ENCODE data around the gene MZT2B. TPM values are rescaled to one million over a fixed set of nuclear protein-coding genes. Genes with fewer than 3 reads are reported as not detected.
"Not testable (repeated sequence)": the region's sequence is repeated elsewhere in the genome, so short reads cannot be mapped to it uniquely, and the experiment has no call there.

MZT2B gene
- total RNA-seq, 1 donor from 2014 or later: 86.1 TPM

GRCh38 chr2:130152816-130153595, 29.1 kb upstream of the MZT2B start:
- Histone ChIP-seq H3K27me3 (ENCODE audit: control insufficient read depth in 3 of 3, insufficient read depth in 3 of 3, low read length in 3 of 3) (no peaks in the 10 kb centered on the region), H3K4me3 (ENCODE audit: low read length in 3 of 3) (no peak overlapping the region), H3K9ac (ENCODE audit: low read depth in 1 of 3, low read length in 3 of 3) (no peak overlapping the region), H3K4me1 (ENCODE audit: control insufficient read depth in 3 of 3, insufficient read depth in 3 of 3, low read length in 3 of 3) (no peaks in the 10 kb centered on the region), H3K27ac (ENCODE audit: low read depth, low read length) (no peak overlapping the region), H3K36me3 (ENCODE audit: control insufficient read depth in 3 of 3, insufficient read depth in 3 of 3, low read length in 3 of 3) (peaks cover 8 to 21% (median 14%) of the 10 kb centered on the region in 3 donors), H3K9me3 (ENCODE audit: control insufficient read depth in 3 of 3, low read length in 3 of 3) (no peaks in the 10 kb centered on the region)

- not testable (repeated sequence) for H3K9me3 ChIP-seq (ENCODE audit: control insufficient read depth in 3 of 3, low read length in 3 of 3); H3K27me3 ChIP-seq (ENCODE audit: control insufficient read depth in 3 of 3, insufficient read depth in 3 of 3, low read length in 3 of 3)
- peaks cover 10 to 24% (median 16%) of the 10 kb centered on the region in 3 donors for H3K36me3 ChIP-seq (ENCODE audit: control insufficient read depth in 3 of 3, insufficient read depth in 3 of 3, low read length in 3 of 3)
Measured at GRCh38 chr2:130153721-130154422, 28.2 kb upstream of the MZT2B start.

GRCh38 chr2:130154423-130154770, 27.7 kb upstream of the MZT2B start:
- not testable (repeated sequence) for H3K4me3 ChIP-seq (ENCODE audit: low read length in 3 of 3); H3K9ac ChIP-seq (ENCODE audit: low read depth in 1 of 3, low read length in 3 of 3); H3K27ac ChIP-seq (ENCODE audit: low read depth, low read length); H3K9me3 ChIP-seq (ENCODE audit: control insufficient read depth in 3 of 3, low read length in 3 of 3); H3K4me1 ChIP-seq (ENCODE audit: control insufficient read depth in 3 of 3, insufficient read depth in 3 of 3, low read length in 3 of 3); H3K27me3 ChIP-seq (ENCODE audit: control insufficient read depth in 3 of 3, insufficient read depth in 3 of 3, low read length in 3 of 3)
- peaks cover 10 to 26% (median 16%) of the 10 kb centered on the region in 3 donors for H3K36me3 ChIP-seq (ENCODE audit: control insufficient read depth in 3 of 3, insufficient read depth in 3 of 3, low read length in 3 of 3)

More at GRCh38 chr2:130153721-130154422, 28.2 kb upstream of the MZT2B start:
- not testable (repeated sequence) for H3K4me3 ChIP-seq (ENCODE audit: low read length in 3 of 3); H3K4me1 ChIP-seq (ENCODE audit: control insufficient read depth in 3 of 3, insufficient read depth in 3 of 3, low read length in 3 of 3); H3K9ac ChIP-seq (ENCODE audit: low read depth in 1 of 3, low read length in 3 of 3); H3K27ac ChIP-seq (ENCODE audit: low read depth, low read length)

- no peaks in the 10 kb centered on the region for H3K9me3 ChIP-seq (ENCODE audit: control insufficient read depth in 3 of 3, low read length in 3 of 3)
- no peak overlapping the region for H3K4me3 ChIP-seq (ENCODE audit: low read length in 3 of 3)
- no peaks in the 10 kb centered on the region for H3K4me1 ChIP-seq (ENCODE audit: control insufficient read depth in 3 of 3, insufficient read depth in 3 of 3, low read length in 3 of 3)
- H3K27ac ChIP-seq (ENCODE audit: low read depth, low read length): no peak overlapping the region
- H3K36me3 ChIP-seq (ENCODE audit: control insufficient read depth in 3 of 3, insufficient read depth in 3 of 3, low read length in 3 of 3): peaks cover 10 to 26% (median 21%) of the 10 kb centered on the region in 3 donors
- H3K9ac ChIP-seq (ENCODE audit: low read depth in 1 of 3, low read length in 3 of 3): no peak overlapping the region
- no peaks in the 10 kb centered on the region for H3K27me3 ChIP-seq (ENCODE audit: control insufficient read depth in 3 of 3, insufficient read depth in 3 of 3, low read length in 3 of 3)
Measured at GRCh38 chr2:130154773-130155765, 27.0 kb upstream of the MZT2B start.

GRCh38 chr2:130155956-130156623, 26.0 kb upstream of the MZT2B start:
- H3K9me3 ChIP-seq (ENCODE audit: control insufficient read depth in 3 of 3, low read length in 3 of 3); H3K4me3 ChIP-seq (ENCODE audit: low read length in 3 of 3); H3K9ac ChIP-seq (ENCODE audit: low read depth in 1 of 3, low read length in 3 of 3); H3K27ac ChIP-seq (ENCODE audit: low read depth, low read length); H3K27me3 ChIP-seq (ENCODE audit: control insufficient read depth in 3 of 3, insufficient read depth in 3 of 3, low read length in 3 of 3); H3K4me1 ChIP-seq (ENCODE audit: control insufficient read depth in 3 of 3, insufficient read depth in 3 of 3, low read length in 3 of 3): not testable (repeated sequence)
- H3K36me3 ChIP-seq (ENCODE audit: control insufficient read depth in 3 of 3, insufficient read depth in 3 of 3, low read length in 3 of 3): peaks cover 10 to 26% (median 21%) of the 10 kb centered on the region in 3 donors

- Histone ChIP-seq H3K9ac (ENCODE audit: low read depth in 1 of 3, low read length in 3 of 3) (no peak overlapping the region), H3K4me3 (ENCODE audit: low read length in 3 of 3) (no peak overlapping the region), H3K9me3 (ENCODE audit: control insufficient read depth in 3 of 3, low read length in 3 of 3) (no peaks in the 10 kb centered on the region), H3K27me3 (ENCODE audit: control insufficient read depth in 3 of 3, insufficient read depth in 3 of 3, low read length in 3 of 3) (no peaks in the 10 kb centered on the region), H3K36me3 (ENCODE audit: control insufficient read depth in 3 of 3, insufficient read depth in 3 of 3, low read length in 3 of 3) (peaks cover 10 to 26% (median 21%) of the 10 kb centered on the region in 3 donors), H3K27ac (ENCODE audit: low read depth, low read length) (no peak overlapping the region), H3K4me1 (ENCODE audit: control insufficient read depth in 3 of 3, insufficient read depth in 3 of 3, low read length in 3 of 3) (no peaks in the 10 kb centered on the region)
Measured at GRCh38 chr2:130156624-130157004, 25.4 kb upstream of the MZT2B start.

GRCh38 chr2:130157354-130157753, 24.7 kb upstream of the MZT2B start:
- not testable (repeated sequence) for H3K9ac ChIP-seq (ENCODE audit: low read depth in 1 of 3, low read length in 3 of 3); H3K4me1 ChIP-seq (ENCODE audit: control insufficient read depth in 3 of 3, insufficient read depth in 3 of 3, low read length in 3 of 3); H3K4me3 ChIP-seq (ENCODE audit: low read length in 3 of 3); H3K27ac ChIP-seq (ENCODE audit: low read depth, low read length); H3K27me3 ChIP-seq (ENCODE audit: control insufficient read depth in 3 of 3, insufficient read depth in 3 of 3, low read length in 3 of 3); H3K9me3 ChIP-seq (ENCODE audit: control insufficient read depth in 3 of 3, low read length in 3 of 3)
- peaks cover 11 to 22% (median 21%) of the 10 kb centered on the region in 3 donors for H3K36me3 ChIP-seq (ENCODE audit: control insufficient read depth in 3 of 3, insufficient read depth in 3 of 3, low read length in 3 of 3)

GRCh38 chr2:130157825-130158514, 24.1 kb upstream of the MZT2B start:
- H3K36me3 ChIP-seq (ENCODE audit: control insufficient read depth in 3 of 3, insufficient read depth in 3 of 3, low read length in 3 of 3): peaks cover 13 to 24% (median 24%) of the 10 kb centered on the region in 3 donors
- H3K4me3 ChIP-seq (ENCODE audit: low read length in 3 of 3); H3K27ac ChIP-seq (ENCODE audit: low read depth, low read length); H3K27me3 ChIP-seq (ENCODE audit: control insufficient read depth in 3 of 3, insufficient read depth in 3 of 3, low read length in 3 of 3); H3K4me1 ChIP-seq (ENCODE audit: control insufficient read depth in 3 of 3, insufficient read depth in 3 of 3, low read length in 3 of 3); H3K9me3 ChIP-seq (ENCODE audit: control insufficient read depth in 3 of 3, low read length in 3 of 3); H3K9ac ChIP-seq (ENCODE audit: low read depth in 1 of 3, low read length in 3 of 3): not testable (repeated sequence)

GRCh38 chr2:130158631-130159030, 23.4 kb upstream of the MZT2B start:
- Histone ChIP-seq H3K9ac (ENCODE audit: low read depth in 1 of 3, low read length in 3 of 3) (no peak overlapping the region), H3K4me1 (ENCODE audit: control insufficient read depth in 3 of 3, insufficient read depth in 3 of 3, low read length in 3 of 3) (no peaks in the 10 kb centered on the region), H3K4me3 (ENCODE audit: low read length in 3 of 3) (no peak overlapping the region), H3K36me3 (ENCODE audit: control insufficient read depth in 3 of 3, insufficient read depth in 3 of 3, low read length in 3 of 3) (peaks cover 11 to 25% (median 22%) of the 10 kb centered on the region in 3 donors), H3K27me3 (ENCODE audit: control insufficient read depth in 3 of 3, insufficient read depth in 3 of 3, low read length in 3 of 3) (no peaks in the 10 kb centered on the region), H3K9me3 (ENCODE audit: control insufficient read depth in 3 of 3, low read length in 3 of 3) (no peaks in the 10 kb centered on the region), H3K27ac (ENCODE audit: low read depth, low read length) (no peak overlapping the region)

Measured in skeletal muscle tissue (tissue), 4 donors.